NCI-H146 treated with DMSO at 0.1 percent for 48 hours (cell line): ENCODE measurements around the gene NEURL1.

ENCODE experiments used
- DNase-seq: peaks from one replicate; lab custom pipeline; 2025; ENCODE audit not compliant: unreplicated experiment; lab: John Stamatoyannopoulos, UW

Gene NEURL1

DNA sequence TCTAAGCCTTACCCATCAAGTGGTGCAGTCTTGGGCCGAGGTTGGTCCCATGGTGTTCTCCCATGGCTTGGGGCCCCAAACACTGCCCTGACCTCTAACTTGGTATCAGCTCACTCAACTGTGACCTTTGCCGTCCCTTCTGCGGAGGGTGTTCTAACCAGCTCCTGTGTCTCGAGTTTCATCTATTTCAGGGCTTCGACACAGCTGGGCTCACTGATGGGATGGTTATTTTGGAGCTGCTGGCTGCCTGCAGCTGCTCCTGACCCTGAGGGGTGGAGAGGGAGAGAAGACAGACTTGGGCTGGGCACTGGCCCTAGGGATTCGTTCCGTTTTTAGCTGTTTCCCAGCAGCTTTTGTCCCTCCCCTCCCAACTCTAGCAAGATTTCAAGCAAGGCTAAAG lies 86.9 kb downstream of the NEURL1 start:
- DNase-seq: no peak

- no peak for DNase-seq
Measured at GRCh38 chr10:103581499-103581898, 88.0 kb downstream of the NEURL1 start.

GRCh38 chr10:103582331-103583123 lies 89.0 kb downstream of the NEURL1 start:
- DNase-seq: no peak

DNA sequence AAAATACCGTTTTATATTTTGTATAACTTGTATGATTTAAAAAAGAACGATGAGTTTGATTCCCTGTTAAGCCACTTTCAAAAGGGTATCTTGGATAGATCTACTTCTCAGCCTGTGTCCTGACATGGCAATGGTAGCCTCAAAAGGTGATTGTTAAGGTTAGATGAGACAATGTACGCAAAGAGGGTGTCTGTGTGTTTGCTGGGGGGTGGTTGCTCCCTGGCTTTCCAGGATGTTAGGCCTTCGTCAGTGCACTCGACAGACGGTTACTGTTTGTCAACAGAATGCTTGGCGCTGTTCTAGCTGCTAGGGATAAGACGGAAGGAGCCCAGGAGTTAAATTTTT lies 90.3 kb downstream of the NEURL1 start:
- no peak for DNase-seq

DNA sequence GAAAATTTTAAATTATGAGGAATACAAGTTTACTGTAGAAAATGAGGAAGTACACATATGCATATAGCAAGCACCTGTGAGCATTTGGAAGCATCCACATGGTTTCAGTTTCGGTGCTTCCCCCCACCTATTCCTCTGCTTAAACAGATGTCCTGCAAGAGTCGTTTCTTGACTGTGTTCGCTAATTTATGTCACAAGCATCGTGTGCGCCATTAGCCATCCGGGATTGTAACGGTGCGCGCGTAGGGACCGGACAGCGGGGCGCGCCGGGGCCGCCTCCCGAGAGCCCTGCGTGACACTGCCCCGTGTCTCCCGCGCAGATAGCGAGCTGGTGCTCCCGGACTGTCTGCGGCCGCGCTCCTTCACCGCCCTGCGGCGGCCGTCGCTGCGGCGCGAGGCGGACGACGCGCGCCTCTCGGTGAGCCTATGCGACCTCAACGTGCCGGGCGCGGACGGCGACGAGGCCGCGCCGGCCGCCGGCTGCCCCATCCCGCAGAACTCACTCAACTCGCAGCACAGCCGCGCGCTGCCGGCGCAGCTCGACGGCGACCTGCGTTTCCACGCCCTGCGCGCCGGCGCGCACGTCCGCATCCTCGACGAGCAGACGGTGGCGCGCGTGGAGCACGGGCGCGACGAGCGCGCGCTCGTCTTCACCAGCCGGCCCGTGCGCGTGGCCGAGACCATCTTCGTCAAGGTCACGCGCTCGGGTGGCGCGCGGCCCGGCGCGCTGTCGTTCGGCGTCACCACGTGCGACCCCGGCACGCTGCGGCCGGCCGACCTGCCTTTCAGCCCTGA lies 90.9 kb downstream of the NEURL1 start:
- DNase-seq: no peak

- no peak for DNase-seq
Measured at GRCh38 chr10:103585011-103585405, 91.5 kb downstream of the NEURL1 start.

DNA sequence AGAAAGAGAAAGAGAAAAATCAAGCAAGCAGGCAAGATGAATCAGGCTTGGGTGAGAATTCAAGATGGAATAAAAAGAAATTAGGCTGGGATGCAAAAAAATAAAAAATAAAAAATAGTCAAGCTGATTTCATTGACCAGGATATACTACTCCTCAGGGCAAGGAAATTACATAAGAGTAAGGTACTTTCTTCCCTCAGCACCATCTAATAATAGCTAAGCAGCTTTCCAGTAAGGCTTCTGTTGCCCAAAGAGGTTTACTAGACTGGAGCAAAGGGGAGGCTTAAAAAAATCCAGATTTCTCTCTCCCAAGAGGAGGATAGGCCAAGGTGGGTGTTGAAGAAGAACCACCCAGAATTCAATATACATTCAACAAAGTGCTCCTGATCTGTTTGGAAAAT lies 93.6 kb downstream of the NEURL1 start:
- DNase-seq: no peak

GRCh38 chr10:103589074-103589630 lies 95.6 kb downstream of the NEURL1 start:
- DNase-seq: no peak

- DNase-seq: no peak
Measured at GRCh38 chr10:103590060-103590459, 96.6 kb downstream of the NEURL1 start.

DNA sequence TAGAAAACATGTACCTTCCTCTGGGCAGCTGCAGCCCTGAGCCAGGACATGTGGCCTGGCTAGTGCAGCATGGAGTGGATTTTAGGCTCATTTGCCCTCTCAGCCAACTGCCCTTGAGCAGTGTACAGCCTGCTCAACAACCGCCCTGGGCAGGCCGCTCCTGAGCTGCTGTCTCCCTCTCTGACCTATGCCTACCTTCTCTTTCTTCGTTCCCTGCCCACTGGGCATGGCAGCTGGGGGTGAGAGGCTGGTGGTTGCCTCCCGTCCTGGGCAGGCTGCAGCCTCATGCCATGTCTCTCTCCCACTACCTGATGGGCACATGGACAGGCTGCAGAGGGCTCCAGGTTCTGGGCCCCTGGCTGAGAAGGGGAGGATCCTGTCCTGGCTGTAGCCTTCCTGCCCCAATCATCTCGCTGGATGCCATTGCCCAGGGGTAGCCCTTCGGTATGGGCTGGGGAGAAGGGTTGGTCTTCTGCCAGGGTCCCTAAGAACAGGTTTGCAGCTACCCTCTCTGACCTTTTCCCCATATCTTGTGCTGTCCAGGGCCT lies 97.3 kb downstream of the NEURL1 start:
- DNase-seq: no peak

GRCh38 chr10:103592186-103593021 lies 98.9 kb downstream of the NEURL1 start:
- peak; percentile 7 for DNase-seq

GRCh38 chr10:103593022-103593570 lies 99.6 kb downstream of the NEURL1 start:
- no peak for DNase-seq

DNA sequence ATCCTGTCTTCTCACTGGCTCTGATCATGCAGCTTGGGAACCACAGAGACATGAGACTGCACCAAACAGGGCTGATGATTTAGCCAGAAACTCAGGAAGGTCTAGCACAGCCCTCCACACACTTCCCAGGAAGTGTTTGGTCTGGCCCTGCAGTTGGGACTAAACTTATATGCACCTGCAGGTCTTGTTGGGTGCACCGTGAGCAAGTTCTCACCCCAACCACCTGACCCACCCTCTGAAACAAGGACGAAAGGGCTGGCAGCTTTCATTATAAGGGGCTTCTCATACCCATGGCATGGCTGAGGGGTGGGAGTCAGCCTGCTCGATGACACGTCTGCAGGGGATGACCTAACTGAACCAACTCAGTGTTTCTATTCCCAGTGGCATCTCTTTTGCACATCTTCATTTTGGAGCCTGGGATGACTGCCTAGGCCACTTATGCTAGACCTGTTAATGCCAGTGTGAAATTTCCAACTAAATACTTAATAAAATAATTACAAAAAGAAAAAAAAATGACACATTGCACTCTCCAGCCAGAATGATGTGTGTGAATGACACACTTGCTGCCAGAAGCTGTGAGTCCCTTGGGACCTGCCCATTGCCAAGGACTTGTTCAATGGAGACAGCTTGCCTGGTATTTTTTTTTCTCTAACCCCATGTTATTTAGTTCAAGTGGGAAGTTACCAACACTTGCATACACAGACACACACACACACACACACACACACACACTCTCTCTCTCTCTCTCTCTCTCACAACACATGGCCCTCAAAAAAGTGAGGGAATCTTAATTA lies 102.6 kb downstream of the NEURL1 start:
- no peak for DNase-seq

- no peak for DNase-seq
Measured at GRCh38 chr10:103597003-103597402, 103.5 kb downstream of the NEURL1 start.

DNA sequence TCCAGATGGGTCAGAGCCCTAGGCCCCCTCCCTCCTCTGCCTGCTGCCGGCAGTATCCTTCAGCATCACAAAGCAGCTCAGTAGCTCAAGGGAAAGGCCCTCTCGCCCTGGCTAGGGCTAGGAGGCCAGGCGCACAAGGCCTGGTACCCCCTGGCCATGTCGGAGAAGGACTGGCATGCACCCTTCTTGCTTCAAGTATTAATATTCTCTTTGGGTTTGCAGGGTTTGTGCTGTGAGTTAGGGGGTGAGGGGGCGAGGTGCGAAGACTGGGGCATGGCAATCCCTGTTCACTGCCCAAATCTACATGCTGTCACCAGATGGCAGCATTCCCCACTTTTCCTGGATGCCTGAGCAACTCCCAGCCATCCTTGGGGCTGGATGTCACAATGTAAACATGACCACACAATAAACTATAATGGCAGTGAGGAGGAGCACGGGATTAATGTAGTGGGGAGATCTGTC lies 105.2 kb downstream of the NEURL1 start:
- peak; percentile 69 for DNase-seq

DNA sequence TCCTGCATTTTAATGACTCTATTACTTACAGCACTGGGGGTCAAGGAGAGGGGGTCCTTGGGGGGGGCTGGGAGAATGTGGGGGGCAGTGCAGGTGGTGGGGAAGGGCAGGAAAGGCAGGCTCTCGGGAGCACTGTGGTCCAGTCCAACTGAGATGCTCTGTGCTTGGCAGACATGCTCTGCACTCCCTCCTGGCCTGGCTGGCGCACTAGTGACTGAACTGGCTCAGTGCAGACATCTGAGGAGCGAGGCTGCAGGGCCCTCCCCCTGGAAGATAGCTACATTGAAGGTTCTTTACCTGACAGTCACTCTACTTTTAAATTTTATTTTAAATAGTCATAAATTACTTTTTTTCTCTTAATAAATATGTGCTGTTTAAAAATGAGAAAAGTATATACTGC lies 105.7 kb downstream of the NEURL1 start:
- DNase-seq: no peak

GRCh38 chr10:103599907-103600306 lies 106.4 kb downstream of the NEURL1 start:
- DNase-seq: no peak

DNA sequence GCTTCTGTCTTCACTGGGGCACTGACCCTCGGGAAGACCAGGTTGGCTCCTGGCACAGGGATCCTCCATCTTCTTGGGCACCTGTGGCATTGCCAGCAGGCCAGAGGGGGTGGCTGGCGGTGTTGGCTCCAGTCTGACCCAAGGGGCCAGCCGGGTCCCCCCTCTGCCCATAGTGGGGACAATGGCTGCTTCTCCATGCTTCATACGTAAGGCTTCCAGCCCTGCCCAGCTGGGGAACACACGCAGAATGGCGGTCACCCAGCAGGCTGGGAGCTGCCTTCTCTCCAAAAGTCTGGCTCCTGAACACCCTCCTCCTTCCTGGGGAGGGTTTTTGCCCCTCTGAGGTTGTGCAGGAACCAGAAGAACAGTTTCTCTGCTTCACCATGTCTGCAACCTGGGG lies 106.8 kb downstream of the NEURL1 start:
- no peak for DNase-seq

DNA sequence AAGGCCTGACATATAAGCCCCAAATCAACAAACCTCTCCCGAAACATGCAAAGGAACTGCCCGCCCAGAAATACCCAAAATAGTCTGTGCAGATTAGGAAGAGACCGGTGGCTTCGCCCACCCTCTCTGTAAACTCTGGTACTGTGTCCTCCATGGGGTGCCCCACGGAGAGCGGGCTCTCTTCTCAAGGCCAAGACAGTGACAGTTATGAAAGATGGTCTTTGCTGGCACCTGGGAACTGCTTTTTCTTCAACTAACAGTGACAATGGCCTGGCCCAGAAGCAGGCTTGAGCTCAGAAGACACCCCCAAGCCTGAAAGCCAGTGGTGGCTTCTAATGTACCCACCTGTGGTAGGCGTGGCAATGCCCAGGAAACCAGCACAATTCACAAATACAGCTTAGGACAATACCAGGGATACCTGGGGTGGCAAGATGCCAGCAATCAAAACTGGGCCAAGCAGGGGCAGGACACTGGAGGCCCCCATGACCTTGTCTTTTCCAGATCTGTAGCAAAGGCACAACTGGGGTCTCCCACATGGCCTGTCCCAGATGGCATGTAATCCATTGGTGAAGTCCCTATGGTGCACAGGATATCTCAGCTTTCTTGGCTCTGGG lies 107.6 kb downstream of the NEURL1 start:
- no peak for DNase-seq
